ENCODE data around the gene FAM217B.

- TF ChIP-seq CTCF (IDR thresholded peaks at IDR 0.05) (no peak), RFX5 (IDR thresholded peaks at IDR 0.05; ENCODE audit: low read length) (no peak), EZH2phosphoT487 (IDR thresholded peaks at IDR 0.05; ENCODE audit: borderline replicate concordance, low read depth) (no peak), GABPA (IDR thresholded peaks at IDR 0.05; ENCODE audit: low read depth) (no peak), JUND (IDR thresholded peaks at IDR 0.05) (no peak), FOXM1 (IDR thresholded peaks at IDR 0.05; ENCODE audit: low read depth) (no peak), RCOR1 (IDR thresholded peaks at IDR 0.05; ENCODE audit: low read length) (no peak), IRF3 (IDR thresholded peaks at IDR 0.05; ENCODE audit: low read depth, low read length) (no peak), ZBTB33 (IDR thresholded peaks at IDR 0.05; ENCODE audit: borderline replicate concordance, low read depth) (no peak), CHD2 (IDR thresholded peaks at IDR 0.05; ENCODE audit: low read length, partially characterized antibody) (no peak), NFIC (IDR thresholded peaks at IDR 0.05; ENCODE audit: borderline replicate concordance) (no peak)
Measured at GRCh38 chr20:59895908-59896307, 44.3 kb upstream of the FAM217B start.

Measured in SK-N-SH (cell line).